GM12891 (cell line): ENCODE data around the gene SINHCAF.
"Not testable (repeated sequence)": the region's sequence is repeated elsewhere in the genome, so short reads cannot be mapped to it uniquely, and the experiment has no call there.

Experiments used
- POLR2A ChIP-seq: IDR thresholded peaks from 2 replicates; pipeline ENCODE4 v1.6.1; 2011; ENCODE audit warnings: low read depth, low read length, control low read depth
- POLR2AphosphoS5 ChIP-seq: IDR thresholded peaks from 2 replicates; pipeline ENCODE4 v1.6.1; 2011; ENCODE audit warnings: low read depth, low read length, control low read depth
- SPI1 ChIP-seq: IDR thresholded peaks from 2 replicates; pipeline ENCODE4 v1.6.1; 2011; ENCODE audit warnings: low read depth, low read length, control low read depth
- TAF1 ChIP-seq: IDR thresholded peaks from 2 replicates; pipeline ENCODE4 v1.6.1; 2011; ENCODE audit warnings: low read depth, low read length, control low read depth

- TF ChIP-seq POLR2A, POLR2AphosphoS5, SPI1, TAF1: not testable (repeated sequence)
Measured at GRCh38 chr12:31273794-31274193, 52.2 kb downstream of the SINHCAF start.
